Activated CD4-positive, alpha-beta T cell treated with anti-CD3 and anti-CD28 coated beads, Interleukin-2, amount 50 U/mL, for 24 hours (primary cell): Measurements from ENCODE around the gene AGTPBP1.
A peak's percentile ranks its signal among the peaks of the same experiment; 100 is the strongest.
"Not testable (repeated sequence)": the region's sequence is repeated elsewhere in the genome, so short reads cannot be mapped to it uniquely, and the experiment has no call there.

Experiments used
- DNase-seq, 2 donors: peaks; one replicate each; pipeline ENCODE4 v3.0.0-alpha.2; 2020; ENCODE audit warnings: low read depth in 1 of 2, low spot score in 1 of 2

Gene AGTPBP1, protein sequence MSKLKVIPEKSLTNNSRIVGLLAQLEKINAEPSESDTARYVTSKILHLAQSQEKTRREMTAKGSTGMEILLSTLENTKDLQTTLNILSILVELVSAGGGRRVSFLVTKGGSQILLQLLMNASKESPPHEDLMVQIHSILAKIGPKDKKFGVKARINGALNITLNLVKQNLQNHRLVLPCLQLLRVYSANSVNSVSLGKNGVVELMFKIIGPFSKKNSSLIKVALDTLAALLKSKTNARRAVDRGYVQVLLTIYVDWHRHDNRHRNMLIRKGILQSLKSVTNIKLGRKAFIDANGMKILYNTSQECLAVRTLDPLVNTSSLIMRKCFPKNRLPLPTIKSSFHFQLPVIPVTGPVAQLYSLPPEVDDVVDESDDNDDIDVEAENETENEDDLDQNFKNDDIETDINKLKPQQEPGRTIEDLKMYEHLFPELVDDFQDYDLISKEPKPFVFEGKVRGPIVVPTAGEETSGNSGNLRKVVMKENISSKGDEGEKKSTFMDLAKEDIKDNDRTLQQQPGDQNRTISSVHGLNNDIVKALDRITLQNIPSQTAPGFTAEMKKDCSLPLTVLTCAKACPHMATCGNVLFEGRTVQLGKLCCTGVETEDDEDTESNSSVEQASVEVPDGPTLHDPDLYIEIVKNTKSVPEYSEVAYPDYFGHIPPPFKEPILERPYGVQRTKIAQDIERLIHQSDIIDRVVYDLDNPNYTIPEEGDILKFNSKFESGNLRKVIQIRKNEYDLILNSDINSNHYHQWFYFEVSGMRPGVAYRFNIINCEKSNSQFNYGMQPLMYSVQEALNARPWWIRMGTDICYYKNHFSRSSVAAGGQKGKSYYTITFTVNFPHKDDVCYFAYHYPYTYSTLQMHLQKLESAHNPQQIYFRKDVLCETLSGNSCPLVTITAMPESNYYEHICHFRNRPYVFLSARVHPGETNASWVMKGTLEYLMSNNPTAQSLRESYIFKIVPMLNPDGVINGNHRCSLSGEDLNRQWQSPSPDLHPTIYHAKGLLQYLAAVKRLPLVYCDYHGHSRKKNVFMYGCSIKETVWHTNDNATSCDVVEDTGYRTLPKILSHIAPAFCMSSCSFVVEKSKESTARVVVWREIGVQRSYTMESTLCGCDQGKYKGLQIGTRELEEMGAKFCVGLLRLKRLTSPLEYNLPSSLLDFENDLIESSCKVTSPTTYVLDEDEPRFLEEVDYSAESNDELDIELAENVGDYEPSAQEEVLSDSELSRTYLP

DNA sequence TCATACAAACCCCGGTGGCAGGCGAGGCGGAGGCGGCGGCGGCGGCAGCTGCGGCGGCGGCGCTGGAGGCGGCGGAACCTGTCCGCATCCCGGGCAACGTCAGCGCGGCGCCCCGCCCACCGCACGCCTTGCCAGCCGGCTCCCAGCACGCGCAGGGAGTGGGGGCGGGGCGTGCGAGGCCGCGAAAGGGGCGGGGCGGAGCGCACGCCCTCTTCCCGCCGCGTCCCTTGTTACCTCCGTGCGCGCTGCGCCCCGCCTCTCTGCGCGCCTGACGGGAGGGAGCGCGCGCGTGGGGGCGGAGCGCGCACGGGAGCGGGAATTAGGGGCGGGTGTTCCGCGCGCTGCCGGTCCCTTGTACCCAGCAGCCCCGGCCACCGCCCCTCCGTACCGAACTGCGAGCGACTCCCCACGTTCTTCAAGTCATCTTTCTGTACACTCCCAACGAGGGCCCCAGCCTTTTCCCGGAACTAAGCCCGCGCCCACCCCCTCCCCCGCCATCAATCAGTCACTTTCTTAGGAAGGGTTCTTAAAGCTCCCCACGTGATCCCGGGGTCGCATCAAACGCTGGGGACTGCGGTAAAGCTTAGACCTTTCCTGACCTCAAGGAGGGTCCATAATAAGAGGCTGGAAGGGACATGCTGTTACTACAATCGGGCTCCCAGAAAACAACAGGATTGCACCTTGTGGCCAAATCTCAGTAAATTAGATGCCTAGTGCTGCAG, at the start of gene AGTPBP1:
Gene AGTPBP1 (minus strand): TSS at position 80 of the 722 bp plus-strand sequence. CDS start 29,421 bp downstream, outside the sequence.
- DNase-seq: peak; percentile 86 to 95

DNA sequence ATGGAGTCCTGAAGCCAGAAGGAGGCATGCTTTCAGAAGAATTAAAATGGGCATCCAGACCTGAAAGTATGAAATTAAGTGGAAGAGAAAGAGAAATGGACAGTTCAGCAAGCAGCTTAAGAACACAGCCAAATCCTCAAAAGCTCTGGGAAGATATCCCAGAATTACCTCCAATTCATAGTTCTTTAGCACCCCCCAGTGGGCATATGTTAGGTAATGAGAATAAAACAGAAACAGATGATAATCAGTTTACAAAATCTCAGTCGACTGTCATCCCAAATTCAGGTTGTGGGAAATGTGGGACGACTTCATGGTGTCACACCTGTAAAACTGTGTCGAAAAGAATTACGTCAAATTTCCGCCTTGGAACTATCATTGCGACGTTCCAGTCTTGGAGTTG, 44.4 kb upstream of the AGTPBP1 start:
- DNase-seq: not testable (repeated sequence)

GRCh38 chr9:85773844-85774243, 32.1 kb upstream of the AGTPBP1 start:
- not testable (repeated sequence) for DNase-seq

DNA sequence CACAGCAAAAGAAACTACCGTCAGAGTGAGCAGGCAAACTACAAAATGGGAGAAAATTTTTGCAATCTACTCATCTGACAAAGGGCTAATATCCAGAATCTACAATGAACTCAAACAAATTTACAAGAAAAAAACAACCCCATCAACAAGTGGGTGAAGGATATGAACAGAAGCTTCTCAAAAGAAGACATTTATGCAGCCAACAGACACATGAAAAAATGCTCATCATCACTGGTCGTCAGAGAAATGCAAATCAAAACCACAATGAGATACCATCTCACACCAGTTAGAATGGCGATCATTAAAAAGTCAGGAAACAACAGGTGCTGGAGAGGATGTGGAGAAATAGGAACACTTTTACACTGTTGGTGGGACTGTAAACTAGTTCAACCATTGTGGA, 20.0 kb upstream of the AGTPBP1 start:
- not testable (repeated sequence) for DNase-seq

GRCh38 chr9:85757716-85758115, 16.0 kb upstream of the AGTPBP1 start:
- not testable (repeated sequence) for DNase-seq

- not testable (repeated sequence) for DNase-seq
Measured at GRCh38 chr9:85756216-85756615, 14.5 kb upstream of the AGTPBP1 start.

DNA sequence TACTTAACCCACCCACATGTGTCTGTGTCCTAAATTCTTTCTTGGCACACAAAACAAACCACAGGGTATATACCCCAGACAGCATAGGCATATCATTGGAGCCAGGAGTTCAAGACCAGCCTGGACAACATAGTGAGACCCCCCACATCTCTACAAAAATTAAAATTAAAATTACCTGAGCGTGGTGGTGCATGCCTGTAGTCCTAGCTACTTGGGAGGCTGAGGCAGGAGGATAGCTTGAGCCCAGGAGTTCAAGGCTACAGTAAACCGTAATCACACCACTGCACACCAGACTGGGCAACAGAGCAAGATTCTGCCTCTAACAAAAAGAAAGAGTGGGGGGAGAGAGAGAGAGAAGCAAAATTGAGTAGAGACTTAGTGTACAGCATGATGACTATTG, 4.6 kb upstream of the AGTPBP1 start:
- no peak for DNase-seq

DNA sequence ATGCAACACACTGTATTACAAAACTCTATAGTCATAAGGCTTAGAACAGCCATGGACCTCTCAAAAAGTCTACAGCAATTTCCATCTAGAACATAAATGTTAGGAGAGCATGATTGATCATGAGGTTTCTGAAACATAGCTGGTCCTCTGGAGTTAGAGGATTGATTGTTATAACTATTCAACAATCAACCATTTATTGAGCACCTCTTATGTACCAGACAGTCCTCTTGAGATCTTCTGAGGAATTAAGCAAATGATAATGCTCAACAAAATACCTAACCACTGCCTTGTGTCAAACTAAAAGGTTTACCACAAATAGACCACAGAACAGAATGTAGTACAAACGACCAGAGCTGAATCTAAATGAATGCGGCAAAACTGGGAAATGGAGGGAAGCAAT, 3.4 kb upstream of the AGTPBP1 start:
- DNase-seq: no peak

- DNase-seq: no peak
Measured at GRCh38 chr9:85744480-85744879, 2.7 kb upstream of the AGTPBP1 start.

DNA sequence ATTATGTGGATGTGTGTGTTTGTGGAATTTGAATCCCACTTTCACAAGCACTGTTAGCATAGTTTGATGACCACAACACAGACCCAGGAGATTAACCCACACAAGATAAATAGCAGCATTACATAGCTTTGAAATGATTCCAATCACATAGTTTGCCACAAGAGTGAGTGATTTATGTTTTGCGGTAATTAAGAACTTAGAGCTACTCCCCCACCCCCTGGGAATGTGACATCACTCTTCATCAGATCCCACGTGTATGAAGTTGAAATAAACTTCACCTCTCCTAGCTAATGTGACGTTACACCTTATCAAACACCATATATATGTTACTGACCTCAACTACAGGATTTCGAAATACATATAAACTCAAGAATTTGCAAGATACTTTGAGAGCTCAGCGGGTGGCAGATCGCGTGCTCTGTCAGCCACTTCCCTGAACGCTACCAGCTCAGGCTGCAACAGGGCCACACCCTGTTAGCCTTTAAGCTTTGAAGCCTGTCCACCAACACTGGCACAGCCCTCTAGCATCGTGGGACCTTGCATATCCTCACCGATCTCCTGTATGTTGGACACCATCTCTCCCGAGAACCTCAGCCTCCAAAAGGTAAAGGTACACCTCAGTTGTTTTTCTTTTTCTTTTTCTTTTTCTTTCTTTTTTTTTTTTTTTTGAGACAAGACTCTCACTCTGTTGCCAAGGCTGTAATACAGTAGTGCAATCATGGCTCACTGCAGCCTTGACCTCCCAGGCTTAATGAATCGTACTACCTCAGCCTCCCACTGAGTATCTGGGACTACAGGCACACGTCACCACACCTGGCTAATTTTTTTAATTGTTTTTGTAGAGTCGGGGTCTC, 1.7 kb upstream of the AGTPBP1 start:
- DNase-seq: no peak

GRCh38 chr9:85742597-85742936, 813 bp upstream of the AGTPBP1 start:
- DNase-seq: peak in 1 of 2 donors; percentile 9

DNA sequence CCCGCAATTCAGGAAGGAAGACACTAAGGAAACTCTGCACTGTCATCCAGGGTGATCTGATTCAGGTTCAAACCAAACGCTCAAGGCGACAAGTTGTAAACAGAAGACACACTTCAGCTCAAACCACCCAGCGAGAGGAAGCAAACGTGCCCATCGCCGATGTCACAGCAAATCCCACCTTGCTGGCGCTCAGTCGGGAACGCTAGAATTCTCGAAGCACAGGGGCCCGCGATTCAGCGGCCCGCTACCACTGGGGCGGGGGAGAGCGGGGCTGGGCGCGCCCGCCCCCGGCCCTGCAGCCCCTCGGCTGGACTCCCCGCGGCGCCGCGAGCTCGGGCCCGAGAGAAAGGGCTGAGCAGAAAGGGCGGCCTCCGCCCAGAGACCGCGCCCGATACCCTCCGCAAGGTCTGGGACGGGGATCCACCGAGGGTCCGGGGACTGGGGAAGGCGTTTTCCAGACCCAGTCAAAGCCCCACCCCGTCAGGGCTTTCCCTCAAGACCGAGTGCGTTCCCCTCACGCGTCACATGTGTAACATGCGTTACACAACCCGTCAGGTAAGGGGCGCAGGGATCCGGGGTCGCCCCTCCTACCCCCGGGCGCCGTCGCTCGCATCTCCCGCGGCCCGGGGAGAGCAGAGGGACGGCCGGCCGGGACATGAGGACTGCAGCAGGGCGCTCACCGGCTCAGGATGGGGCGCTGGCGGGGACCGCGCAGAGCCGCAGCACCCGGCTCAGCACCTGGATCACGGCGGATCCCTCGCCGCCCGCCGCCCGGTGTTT, 469 bp downstream of the AGTPBP1 start:
- peak; percentile 32 to 54 for DNase-seq

DNA sequence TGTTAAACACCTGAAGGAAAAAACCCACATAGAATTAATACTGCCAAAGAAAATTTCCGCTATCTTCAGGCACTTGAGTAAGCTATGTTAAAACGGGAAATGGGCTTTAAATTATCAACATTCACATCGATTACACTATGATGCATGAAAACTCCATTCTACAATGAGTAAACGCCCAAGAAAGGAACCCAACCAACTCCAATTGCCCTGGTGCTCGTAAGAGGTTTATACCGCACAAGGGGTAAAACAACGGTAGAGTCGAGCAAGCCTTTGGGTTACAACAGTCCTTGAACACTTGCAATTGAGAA, 1.0 kb downstream of the AGTPBP1 start:
- DNase-seq: no peak

DNA sequence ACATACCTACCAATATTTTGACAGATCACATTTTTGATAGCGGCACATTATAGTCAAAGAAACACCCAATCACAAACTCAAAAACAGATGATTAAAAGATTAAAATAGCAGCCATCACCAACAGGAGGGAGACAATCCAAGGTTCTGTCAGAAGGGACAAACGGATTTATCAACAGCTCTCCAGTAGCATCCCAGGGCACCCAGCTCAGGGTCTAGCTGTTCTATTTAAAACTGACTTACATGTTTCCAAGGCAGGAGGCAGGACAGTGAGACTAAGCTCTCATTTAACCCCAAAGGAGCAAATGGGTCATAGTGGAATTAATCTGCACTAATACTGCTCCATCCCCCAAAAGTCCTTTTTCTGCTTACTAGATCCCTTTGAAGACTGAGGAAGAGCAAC, 3.2 kb downstream of the AGTPBP1 start:
- no peak for DNase-seq

GRCh38 chr9:85737671-85738070, 4.1 kb downstream of the AGTPBP1 start:
- DNase-seq: no peak

DNA sequence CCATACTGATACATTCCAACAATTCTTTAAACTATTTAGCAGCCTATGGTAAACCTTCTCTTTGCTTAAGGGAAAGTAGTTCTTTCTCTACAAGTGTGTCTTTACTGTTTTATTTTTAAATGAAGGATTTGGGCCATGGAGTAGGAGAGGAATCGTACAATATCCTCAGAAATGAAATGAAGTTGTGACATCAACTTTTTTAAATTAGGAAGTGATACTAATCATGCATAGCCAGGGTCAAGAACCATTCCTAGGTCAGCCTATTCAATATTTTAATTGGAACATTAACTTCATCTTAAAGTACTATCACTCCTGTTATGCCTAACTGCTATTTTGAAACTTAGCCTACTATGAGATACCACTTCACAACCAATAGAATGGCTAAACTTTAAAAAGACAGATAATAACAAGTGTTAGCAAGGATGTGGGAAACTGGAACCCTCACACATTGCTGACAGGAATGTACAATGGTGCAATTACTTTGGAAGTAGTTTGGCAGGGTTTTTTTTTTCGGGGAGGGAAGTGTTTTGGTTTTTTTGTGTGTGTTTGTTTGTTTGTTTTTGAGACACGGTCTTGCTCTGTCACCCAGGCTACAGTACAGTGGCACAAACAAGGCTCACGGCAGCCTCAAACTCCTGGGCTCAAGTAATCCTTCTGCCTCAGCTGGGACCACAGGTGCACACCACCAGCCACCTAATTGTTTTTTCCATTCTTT, 10.7 kb downstream of the AGTPBP1 start:
- DNase-seq: no peak

GRCh38 chr9:85729882-85730281, 11.9 kb downstream of the AGTPBP1 start:
- no peak for DNase-seq

- DNase-seq: no peak
Measured at GRCh38 chr9:85727500-85727899, 14.3 kb downstream of the AGTPBP1 start.

- DNase-seq: no peak
Measured at GRCh38 chr9:85726737-85727136, 15.0 kb downstream of the AGTPBP1 start.
